Measurements from ENCODE around the gene SYP.

The SYP gene

DNA sequence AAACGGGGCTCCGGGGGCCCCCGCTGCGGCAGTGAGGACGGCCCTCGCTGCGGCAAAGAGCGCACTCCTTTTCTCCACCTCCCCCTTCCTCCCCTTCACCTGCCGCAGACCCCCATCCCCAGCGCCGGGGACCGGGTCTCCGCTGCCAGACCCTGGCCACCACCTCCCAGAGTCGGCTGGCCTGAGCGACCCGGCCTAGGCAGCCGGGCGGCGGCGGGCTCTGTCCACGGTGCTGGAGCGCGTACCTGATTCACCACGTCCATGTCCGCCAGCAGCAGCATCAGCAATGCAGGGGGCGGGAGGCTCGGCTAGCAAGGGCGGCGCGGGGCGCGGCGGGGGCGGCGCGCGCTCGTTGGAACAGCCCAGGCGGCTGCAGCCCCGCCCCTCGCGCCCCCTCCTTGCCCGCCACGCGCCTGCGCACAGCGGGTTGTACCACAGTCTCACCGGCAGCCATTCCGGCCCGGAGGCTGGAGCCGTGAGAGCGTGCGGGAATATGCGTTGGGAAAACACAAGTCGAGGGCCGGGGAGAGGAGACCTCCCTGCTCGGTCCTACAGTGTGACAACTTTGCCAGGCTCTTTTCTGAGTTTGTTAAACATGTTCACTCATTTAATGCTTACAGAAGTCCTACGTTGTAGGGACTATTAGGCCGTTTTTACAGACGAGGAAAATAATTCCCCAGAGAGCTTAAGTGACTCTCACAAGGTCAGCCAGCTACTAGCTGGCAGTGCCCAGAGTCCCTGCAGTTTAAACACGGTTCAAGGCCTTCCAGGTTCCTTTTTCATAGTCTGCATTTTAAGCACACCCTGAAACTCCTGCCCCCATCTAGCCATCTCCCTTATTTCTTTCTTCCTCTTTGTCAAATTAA, at the start of gene SYP:
SYP (minus strand) TSS at position 288 of the 866 bp plus-strand sequence; CDS start at position 281, 7 bp downstream.
- DNase-seq (ENCODE audit: extremely low read depth in 1 of 2, low read depth in 1 of 2): peak; percentile 63 to 79

DNA sequence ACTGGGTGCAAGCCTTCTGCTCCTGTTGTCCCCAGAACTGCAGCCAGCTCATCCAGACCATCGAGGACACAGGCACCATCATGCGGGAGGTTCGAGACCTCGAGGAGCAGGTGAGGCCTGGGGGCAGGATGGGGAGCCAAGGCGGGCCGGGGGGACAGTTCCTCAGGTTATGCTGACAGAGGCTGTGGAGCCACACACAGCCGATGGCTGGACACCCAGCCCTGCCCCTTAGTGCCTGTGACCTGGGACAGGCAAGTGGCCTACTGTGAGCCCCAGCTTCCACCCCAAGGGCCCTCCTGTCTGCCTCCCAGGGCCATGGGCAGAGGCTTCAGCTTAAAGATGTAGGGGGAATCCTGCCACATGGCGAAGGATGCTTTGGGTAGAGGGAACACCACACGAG, 49.6 kb upstream of the SYP start:
- DNase-seq (ENCODE audit: extremely low read depth in 1 of 2, low read depth in 1 of 2): no peak

DNA sequence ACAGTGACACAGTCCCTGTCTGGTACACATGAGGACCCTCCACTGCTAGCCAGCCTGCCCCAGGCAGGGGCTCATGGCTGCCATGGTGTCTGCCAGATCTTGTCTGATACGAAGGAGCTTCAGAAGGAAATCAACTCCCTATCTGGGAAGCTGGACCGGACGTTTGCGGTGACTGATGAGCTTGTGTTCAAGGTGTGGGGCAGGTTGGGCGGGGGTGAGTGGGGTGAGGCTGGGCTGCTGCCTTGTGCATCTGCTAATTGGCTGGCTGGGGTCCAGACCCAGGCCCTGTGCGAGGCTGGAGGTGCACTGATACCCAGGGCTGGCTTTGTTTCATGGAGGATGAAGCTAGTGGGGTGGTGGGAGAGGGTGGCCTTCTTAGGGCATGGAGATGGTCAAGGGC, 49.1 kb upstream of the SYP start:
- DNase-seq (ENCODE audit: extremely low read depth in 1 of 2, low read depth in 1 of 2): no peak

DNA sequence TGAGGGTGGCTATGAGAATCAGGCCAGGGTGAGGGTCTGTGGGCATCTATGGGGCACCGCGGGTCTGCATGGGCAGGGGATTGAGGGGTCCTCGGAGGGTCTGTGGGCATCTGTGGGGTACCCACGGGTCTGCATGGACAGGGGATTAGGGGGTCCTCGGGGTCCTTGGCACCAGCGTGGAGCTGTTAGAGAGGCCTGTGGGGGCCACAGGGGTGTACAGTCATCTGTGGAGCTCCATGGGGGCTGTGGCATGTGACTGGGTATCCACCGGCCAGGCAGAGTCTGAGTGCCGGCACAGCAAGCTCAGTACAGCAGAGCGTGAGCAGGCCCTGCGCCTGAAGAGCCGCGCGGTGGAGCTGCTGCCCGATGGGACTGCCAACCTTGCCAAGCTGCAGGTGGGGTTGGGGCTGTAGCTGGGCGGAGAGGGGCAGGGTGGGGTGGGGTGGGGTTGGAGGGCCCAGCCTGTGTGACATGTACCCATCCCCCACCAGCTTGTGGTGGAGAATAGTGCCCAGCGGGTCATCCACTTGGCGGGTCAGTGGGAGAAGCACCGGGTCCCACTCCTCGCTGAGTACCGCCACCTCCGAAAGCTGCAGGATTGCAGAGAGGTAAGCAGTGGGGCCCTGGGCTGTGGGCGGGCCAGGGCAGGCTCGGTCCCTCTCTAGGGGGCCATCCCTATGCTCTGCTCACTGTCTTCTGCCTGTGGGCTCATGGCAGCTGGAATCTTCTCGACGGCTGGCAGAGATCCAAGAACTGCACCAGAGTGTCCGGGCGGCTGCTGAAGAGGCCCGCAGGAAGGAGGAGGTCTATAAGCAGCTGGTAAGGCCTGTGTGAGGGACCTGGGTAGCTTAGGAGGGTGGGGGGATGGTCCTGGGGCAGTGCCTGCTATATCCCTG, 48.2 kb upstream of the SYP start:
- DNase-seq (ENCODE audit: extremely low read depth in 1 of 2, low read depth in 1 of 2): no peak

DNA sequence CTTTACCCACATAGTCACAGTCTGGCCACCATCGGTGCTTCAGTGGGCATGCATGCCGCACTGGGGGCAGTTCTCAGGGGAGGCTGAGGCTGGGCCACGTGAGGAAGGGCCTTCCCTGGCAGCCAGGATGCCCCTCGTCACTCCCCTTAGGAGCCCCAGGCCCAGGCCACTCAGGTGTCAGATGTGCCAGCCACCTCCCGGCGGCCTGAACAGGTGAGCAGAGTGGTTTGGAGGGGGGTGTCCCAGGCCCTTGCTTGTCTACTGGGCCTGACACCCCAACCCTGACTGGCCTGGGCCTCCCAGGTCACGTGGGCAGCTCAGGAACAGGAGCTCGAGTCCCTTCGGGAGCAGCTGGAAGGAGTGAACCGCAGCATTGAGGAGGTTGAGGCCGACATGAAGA, 47.4 kb upstream of the SYP start:
- no peak for DNase-seq (ENCODE audit: extremely low read depth in 1 of 2, low read depth in 1 of 2)

DNA sequence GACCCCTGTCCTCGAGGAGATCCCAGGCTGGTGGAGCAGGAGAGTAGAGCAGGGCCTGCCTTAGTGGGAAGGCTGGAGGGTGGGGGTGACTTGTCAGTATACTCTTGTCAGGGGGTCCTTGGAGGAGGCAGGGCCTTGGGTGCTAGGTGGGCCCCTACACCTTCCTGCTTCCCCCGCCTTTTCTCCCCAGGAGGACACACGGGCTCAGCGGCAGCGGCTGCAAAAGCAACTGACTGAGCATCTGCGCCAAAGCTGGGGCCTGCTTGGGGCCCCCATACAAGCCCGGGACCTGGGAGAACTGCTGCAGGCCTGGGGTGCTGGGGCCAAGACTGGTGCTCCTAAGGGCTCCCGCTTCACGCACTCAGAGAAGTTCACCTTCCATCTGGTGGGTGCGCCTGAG, 46.5 kb upstream of the SYP start:
- no peak for DNase-seq (ENCODE audit: extremely low read depth in 1 of 2, low read depth in 1 of 2)

DNA sequence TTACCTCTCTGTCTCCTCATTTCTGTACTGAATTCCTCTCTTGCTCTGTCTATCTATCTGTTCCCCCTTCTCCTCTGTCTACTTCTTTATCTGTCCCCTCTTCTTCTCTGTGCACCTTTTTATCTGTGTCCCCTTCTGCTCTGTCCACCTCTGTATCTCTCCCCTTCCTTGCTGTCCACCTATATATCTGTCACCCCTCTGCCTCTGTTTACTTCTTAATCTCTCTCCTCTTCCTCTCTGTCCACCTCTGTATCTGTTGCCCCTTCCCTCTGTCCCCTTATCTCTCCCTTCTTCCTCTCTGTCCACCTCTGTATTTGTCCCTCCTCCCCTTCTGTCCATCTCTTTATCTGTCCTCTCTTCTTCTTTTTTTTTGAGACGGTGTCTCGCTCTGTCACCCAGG, 44.2 kb upstream of the SYP start:
- DNase-seq (ENCODE audit: extremely low read depth in 1 of 2, low read depth in 1 of 2): no peak

DNA sequence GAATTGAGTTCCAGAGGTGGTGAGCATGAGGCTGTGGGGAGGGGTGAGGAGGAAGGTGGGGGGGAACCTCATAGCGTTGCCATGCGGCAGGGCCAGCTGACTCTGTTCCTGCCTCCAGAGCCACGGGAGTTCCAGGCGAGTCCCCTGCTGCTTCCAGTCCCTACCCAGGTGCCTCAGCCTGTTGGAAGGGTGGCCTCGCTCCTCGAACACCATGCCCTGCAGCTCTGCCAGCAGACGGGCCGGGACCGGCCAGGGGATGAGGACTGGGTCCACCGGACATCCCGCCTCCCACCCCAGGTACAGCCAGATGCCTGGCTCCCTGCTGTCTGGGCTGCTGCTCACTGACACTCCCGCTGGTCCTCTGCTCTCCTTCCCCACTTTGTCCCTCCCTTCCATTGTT, 43.2 kb upstream of the SYP start:
- DNase-seq (ENCODE audit: extremely low read depth in 1 of 2, low read depth in 1 of 2): no peak

DNA sequence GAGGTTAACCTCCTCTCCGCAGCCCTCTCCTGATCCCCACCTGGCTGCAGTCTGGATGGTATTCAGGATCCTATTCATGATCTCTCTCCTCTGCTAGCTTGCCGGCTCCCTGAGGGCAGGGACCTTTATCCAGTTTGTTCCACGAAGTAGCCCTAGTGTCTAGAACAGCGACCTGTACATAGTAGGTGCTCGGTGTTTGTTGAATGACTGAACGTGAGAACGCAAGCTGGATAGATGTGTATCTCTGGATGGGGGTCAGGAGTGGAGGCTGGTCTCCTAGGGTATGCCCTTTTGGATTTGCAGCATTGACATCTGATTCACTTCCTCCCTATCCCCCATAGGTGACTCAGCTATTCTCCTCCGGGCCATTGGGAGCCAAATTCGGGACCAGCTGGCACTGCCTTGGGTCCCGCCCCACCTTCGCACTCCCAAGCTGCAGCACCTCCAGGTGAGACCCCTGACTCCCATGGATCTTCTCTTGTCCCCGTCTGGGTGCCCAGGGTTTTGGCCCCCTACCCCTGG, 42.6 kb upstream of the SYP start:
- no peak for DNase-seq (ENCODE audit: extremely low read depth in 1 of 2, low read depth in 1 of 2)

DNA sequence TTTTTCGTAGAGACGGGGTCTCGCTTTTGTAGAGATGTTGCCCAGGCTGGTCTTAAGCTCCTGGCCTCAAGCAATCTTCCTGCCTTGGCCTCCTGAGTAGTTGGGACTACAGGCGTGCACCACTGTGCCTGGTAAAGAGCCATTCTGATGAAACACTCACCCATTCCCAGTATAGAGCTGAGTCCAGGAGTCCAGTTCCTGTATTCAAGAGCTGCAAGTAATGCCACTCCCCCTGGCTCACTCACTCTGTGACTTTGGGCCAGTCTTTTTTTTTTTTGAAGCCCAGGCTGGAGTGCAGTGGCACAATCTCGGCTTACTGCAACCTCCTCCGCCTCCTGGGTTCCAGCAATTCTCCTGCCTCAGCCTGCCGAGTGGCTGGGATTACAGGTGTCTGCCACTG, 38.7 kb upstream of the SYP start:
- DNase-seq (ENCODE audit: extremely low read depth in 1 of 2, low read depth in 1 of 2): no peak

DNA sequence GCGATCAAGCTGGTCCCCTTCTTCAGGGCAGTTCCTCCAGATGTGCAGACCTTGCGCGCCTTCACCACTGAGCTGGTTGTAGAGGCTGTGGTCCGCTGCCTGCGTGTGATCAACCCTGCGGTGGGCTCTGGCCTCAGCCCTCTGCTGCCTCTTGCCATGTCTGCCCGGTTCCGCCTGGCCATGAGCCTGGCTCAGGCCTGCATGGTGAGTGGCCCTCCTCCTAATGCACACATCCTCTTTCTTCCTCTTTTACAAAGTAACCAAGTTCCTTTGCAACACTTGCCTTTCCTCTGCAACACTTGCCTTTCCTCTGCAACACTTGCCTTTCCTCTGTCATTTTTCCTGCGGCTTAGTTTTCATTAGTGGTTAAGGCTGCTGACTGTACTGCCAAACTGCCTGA, 37.1 kb upstream of the SYP start:
- DNase-seq (ENCODE audit: extremely low read depth in 1 of 2, low read depth in 1 of 2): no peak

DNA sequence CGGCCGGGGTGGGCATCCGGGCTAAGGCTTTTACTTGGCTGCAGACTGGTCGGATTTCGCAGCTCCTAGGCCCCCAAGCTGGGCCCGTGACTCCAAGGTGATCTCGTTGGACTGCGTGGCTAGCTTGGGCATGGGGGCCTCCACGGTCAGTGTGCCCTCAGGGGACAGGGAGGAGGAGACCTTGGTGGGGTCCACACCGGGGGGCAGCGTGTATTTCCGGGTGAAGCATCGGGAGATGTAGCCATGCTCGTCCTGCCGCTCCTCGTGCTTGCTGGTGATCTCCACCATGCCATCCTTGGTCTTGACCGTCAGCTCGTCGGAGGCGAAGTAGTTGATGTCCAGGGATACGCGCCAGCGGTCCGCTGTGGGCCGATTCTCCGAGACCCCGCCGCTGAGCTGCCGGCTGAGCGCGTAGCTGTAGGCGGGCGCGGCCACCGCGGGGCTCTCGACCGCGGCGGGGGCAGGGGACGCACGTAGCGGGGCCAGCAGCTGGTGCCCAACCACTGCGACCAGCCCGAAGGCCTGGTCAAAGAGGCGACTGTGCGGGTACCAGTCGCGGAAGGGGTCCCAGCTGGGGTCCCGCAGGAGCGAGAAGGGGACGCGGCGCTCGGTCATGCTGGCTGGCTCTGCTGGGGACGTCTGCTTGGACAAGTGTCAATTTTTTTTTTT, 34.0 kb upstream of the SYP start:
- DNase-seq (ENCODE audit: extremely low read depth in 1 of 2, low read depth in 1 of 2): no peak

DNA sequence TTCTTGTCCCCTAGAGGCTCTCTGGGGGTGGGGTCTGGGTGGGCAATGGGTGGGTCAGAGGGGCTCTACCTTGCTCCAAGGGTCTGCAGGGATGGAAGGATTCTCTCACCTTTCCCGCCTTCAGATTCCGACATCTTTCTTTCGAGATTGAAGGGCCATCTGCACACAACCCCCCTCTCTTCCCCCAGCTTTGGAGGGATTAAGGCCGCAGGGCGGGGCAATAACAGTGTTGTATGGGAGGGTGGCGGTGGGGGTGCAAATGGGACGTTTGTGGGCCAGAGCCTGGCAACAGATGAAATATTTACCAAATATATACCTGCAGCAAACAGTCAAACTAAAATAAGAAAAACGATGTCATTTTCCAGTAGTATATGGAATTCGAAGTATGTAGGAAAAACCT, 33.2 kb upstream of the SYP start, which contains the start of gene CACNA1F:
CACNA1F (minus strand) TSS at position 165 of the 400 bp plus-strand sequence; CDS start at position 134, 31 bp downstream.
- DNase-seq (ENCODE audit: extremely low read depth in 1 of 2, low read depth in 1 of 2): no peak

DNA sequence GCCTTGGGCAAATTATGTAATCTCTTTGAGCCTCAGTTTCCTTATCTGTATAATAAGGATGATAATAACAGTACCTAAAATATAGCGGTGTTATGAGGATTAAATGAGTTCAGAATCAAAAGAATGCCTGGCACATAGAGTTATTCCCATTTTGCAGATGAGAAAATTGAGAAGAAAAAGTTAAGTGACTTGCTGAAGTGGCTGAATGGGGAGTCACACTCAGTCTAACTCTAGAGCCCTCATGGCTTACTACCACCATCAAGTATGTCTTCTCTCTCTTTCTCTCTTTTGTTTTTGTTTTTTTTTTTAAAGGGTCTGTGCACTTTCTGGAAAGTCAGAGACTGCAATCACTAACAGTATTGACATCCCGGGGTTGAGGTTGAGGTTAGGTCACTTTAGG, 32.5 kb upstream of the SYP start:
- no peak for DNase-seq (ENCODE audit: extremely low read depth in 1 of 2, low read depth in 1 of 2)

DNA sequence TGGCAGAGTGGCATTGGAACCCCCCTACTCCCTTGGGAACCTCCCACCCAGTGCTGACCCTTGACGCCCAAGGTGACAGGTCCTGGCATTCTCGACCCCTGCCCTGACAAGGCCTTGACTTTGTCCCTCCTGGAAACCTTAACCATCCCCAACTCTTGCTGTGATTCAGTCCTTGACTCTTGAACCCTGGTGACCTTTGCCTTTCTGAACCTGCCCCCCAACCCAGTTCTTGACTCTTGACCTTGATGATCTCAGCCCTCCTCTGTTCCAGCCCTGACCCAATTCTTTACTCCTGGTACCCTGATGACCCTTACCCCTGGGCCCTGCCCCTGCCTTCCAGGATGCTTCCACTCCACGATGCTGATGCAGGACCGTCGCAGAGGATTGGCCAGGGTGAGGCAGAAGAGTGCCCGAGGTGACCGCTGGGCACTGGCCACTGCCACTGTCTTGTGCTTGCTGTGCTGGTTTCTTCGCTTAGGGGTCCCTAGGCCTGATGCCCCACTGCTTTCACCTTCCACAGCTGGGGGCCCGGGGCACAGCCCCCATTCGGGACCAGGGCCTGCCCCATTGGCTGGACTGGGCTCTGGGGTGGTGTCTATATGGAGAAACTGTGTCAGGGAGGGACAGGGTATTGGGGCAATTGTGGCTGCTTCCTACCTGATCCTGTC, 31.5 kb upstream of the SYP start:
- DNase-seq (ENCODE audit: extremely low read depth in 1 of 2, low read depth in 1 of 2): no peak

DNA sequence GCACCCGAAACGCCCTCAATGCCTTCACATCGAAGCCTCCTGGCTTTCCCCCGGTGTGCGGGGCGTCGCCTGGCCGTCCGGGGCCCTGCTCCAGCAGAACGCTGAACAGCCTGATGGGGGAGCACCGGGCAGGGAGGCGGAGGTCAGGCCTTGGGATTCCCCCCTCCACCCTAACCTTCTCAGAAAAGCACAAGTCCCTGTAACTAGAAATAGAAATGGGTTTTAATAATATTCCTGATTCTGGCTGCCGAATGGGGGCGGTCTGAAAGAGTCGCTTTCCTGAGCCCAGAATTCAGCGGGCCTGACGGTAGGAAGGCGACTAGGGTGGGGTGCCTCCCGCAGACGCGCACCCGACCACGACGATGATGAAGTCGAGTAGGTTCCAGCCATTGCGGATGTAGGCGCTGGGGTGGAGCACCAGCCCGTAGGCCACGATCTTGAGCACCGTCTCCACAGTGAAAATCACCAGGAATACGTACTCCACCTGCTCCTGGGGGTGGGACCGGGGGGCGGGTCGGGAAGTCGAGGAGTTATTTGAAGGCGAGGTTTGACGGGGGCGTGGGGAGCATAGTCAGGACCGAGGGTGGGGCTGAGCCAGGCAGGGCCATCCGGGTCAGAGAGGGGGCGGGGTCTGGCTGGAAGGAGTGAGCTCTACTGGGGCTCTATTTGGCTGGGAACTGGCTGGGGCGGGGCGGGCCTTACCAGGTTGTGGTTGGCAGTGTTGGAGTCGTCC, 30.7 kb upstream of the SYP start:
- peak in 1 of 2 donors; percentile 33 for DNase-seq (ENCODE audit: extremely low read depth in 1 of 2, low read depth in 1 of 2)

DNA sequence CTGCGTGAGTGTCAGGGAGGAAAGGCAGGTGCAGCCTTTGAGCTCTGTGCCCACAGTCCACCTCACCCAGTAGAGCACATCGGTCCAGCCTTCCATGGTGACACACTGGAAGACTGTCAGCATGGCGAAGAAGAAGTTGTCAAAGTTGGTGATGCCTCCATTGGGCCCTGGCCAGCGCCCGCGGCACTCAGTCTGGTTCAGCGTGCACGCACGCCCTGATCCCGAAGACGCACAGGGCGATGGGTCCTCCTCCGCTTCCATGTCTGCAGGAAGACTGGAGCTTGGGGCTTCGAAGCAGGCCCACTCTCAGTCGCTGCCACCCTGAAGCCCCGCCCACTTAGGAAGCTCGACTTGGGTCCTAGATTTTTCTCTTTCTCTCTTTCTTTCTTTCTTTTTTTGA, 28.2 kb upstream of the SYP start:
- DNase-seq (ENCODE audit: extremely low read depth in 1 of 2, low read depth in 1 of 2): no peak

DNA sequence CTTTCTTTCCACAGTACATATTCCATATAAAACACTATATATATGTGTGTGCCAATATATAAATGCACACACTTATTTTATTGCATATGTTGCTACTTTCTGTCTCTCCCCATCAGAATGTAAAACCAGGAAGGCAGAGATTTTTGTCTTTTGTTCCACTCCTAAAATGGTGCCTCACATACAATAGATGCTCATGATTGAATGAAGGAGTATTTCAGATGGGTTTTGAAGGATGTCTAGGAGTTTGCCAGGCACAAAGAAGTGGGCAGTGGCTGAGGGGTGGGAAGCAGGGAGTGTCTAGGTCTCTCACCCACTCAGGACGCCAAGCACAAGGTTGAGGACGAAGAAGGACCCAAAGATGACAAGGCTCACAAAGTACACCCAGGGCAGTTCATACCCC, 27.7 kb upstream of the SYP start:
- no peak for DNase-seq (ENCODE audit: extremely low read depth in 1 of 2, low read depth in 1 of 2)

DNA sequence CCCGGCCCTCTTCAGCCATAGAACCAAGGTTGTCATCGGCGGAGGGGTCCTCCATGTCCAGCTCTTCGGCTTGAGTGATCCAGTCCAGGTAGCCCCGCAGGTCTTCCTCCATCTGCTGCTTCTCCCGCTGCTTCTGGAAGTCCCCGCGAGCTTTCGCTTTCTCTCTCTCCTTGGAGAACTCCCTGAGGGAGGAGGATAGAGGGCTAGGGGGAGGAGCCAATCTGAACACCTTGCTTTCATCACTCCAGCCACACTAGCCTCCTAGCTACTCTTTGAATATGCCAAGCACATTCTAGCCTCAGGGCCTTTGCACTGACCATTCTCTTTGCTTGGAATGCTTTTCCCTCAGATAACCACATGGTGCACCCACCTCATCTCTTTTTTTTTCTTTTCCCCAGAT, 27.0 kb upstream of the SYP start:
- DNase-seq (ENCODE audit: extremely low read depth in 1 of 2, low read depth in 1 of 2): no peak

DNA sequence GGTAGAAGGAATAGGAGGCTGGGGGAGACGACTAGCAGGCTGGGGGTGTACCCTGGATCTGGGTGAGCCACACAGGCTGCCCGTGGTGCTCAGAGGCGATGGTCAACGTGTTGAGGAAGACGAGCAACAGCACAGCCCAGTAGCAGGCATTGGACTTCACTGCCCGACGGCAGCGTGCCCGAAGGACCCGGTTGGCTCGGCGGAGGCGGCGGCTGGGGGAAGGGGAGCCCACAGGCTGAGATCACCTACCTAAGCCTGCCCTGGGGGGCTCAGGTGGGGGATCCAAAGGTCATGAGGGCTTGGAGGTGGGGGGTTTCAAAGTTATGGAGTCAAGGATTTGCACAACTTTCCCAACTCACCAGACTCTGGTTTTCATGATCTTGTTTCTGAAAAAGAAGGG, 25.9 kb upstream of the SYP start:
- no peak for DNase-seq (ENCODE audit: extremely low read depth in 1 of 2, low read depth in 1 of 2)

All from activated CD8-positive, alpha-beta memory T cell treated with anti-CD3 and anti-CD28 coated beads for 1 hour (primary cell).